ENCODE data around the gene PCAT6. TPM values are rescaled to one million over a fixed set of nuclear protein-coding genes. Genes with fewer than 3 reads are reported as not detected.

Gene PCAT6
- polyA plus RNA-seq (2013) = 2.7 TPM

GRCh38 chr1:202810615-202811295 is at the start of gene PCAT6:
Gene PCAT6, plus strand, starts transcription at chr1:202810954.
- H3K4me3 ChIP-seq (ENCODE audit: control insufficient read depth in 1 of 7, extremely low read depth in 1 of 7, insufficient read depth in 4 of 7, low read depth in 2 of 7, low read length in 6 of 7) = peak within 1 kb of the TSS; percentile 73 to 90 (median 85)
- peaks cover 8 to 36% (median 23%) of the 10 kb centered on the region in 4 experiments for H3K4me1 ChIP-seq (ENCODE audit: control extremely low read depth in 1 of 4, control insufficient read depth in 4 of 4, insufficient read depth in 4 of 4, low read length in 3 of 4)
- WGBS (ENCODE audit: insufficient coverage) = under 1% methylated on average over 49 of the region's 53 CpGs
- H3K27ac ChIP-seq (ENCODE audit: insufficient read depth in 1 of 2, low read depth in 1 of 2, low read length in 2 of 2, poor library complexity in 1 of 2, severe bottlenecking in 2 of 2) = peak within 1 kb of the TSS in 1 of 2 experiments; percentile 79
- H3K9me3 ChIP-seq (ENCODE audit: control extremely low read depth in 1 of 5, control insufficient read depth in 4 of 5, insufficient read depth in 2 of 5, low read depth in 1 of 5, low read length in 4 of 5) = no peaks in the 10 kb centered on the region
- peaks cover 0 to 4% (median 0%) of the 10 kb centered on the region in 5 experiments for H3K27me3 ChIP-seq (replicated peaks in 2 of 5; ENCODE audit: control insufficient read depth in 4 of 5, insufficient read depth in 5 of 5, low read length in 4 of 5)
- ChIA-PET POLR2A (interaction anchor here (0.6 to 1.0 kb wide), 5 partner anchors 14 to 158 kb away, joined by 3 to 4 read pairs (median 3); no protein-coding TSS in a partner anchor), CTCF (interaction anchor here (1.0 to 5.2 kb wide), 5 partner anchors 10 to 49 kb away, joined by 3 to 24 read pairs (median 4); no protein-coding TSS in a partner anchor)
- H3K36me3 ChIP-seq (ENCODE audit: control insufficient read depth in 4 of 4, insufficient read depth in 4 of 4, low read length in 3 of 4) = no peaks in the 10 kb centered on the region
- DNase-seq = peak; percentile 93 to 97 (median 95)

GRCh38 chr1:202762019-202762418 is 48.7 kb upstream of the PCAT6 start:
- H3K27ac ChIP-seq (ENCODE audit: insufficient read depth in 1 of 2, low read depth in 1 of 2, low read length in 2 of 2, poor library complexity in 1 of 2, severe bottlenecking in 2 of 2) = no peak overlapping the region
- no peaks in the 10 kb centered on the region for H3K27me3 ChIP-seq (replicated peaks in 2 of 5; ENCODE audit: control insufficient read depth in 4 of 5, insufficient read depth in 5 of 5, low read length in 4 of 5)
- ChIA-PET POLR2A (interaction anchor here (0.6 kb wide), 1 partner anchor 10 kb away, joined by 3 read pairs; no protein-coding TSS in a partner anchor), CTCF (interaction anchor here (0.6 to 3.4 kb wide), 6 partner anchors 11 to 403 kb away, joined by 3 to 17 read pairs (median 4); partner anchors contain the start of gene PCAT6)
- no peak for DNase-seq
- H3K4me3 ChIP-seq (ENCODE audit: control insufficient read depth in 1 of 7, extremely low read depth in 1 of 7, insufficient read depth in 4 of 7, low read depth in 2 of 7, low read length in 6 of 7) = no peak overlapping the region
- H3K36me3 ChIP-seq (ENCODE audit: control insufficient read depth in 4 of 4, insufficient read depth in 4 of 4, low read length in 3 of 4) = peaks cover 30 to 98% (median 55%) of the 10 kb centered on the region in 4 experiments
- H3K4me1 ChIP-seq (ENCODE audit: control extremely low read depth in 1 of 4, control insufficient read depth in 4 of 4, insufficient read depth in 4 of 4, low read length in 3 of 4) = no peaks in the 10 kb centered on the region
- no CpG with 5 or more reads among the region's 2 CpGs for WGBS (ENCODE audit: insufficient coverage)
- no peaks in the 10 kb centered on the region for H3K9me3 ChIP-seq (ENCODE audit: control extremely low read depth in 1 of 5, control insufficient read depth in 4 of 5, insufficient read depth in 2 of 5, low read depth in 1 of 5, low read length in 4 of 5)

GRCh38 chr1:202765721-202766120 is 45.0 kb upstream of the PCAT6 start:
- ChIA-PET CTCF (interaction anchor here (0.8 to 1.2 kb wide), 5 partner anchors 13 to 95 kb away, joined by 3 to 4 read pairs (median 3); no protein-coding TSS in a partner anchor), POLR2A (no interaction called here)
- no peak overlapping the region for H3K4me3 ChIP-seq (ENCODE audit: control insufficient read depth in 1 of 7, extremely low read depth in 1 of 7, insufficient read depth in 4 of 7, low read depth in 2 of 7, low read length in 6 of 7)
- H3K27ac ChIP-seq (ENCODE audit: insufficient read depth in 1 of 2, low read depth in 1 of 2, low read length in 2 of 2, poor library complexity in 1 of 2, severe bottlenecking in 2 of 2) = no peak overlapping the region
- WGBS (ENCODE audit: insufficient coverage) = 100% methylated on average over 1 of the region's 1 CpG
- no peaks in the 10 kb centered on the region for H3K9me3 ChIP-seq (ENCODE audit: control extremely low read depth in 1 of 5, control insufficient read depth in 4 of 5, insufficient read depth in 2 of 5, low read depth in 1 of 5, low read length in 4 of 5)
- peaks cover 25 to 88% (median 48%) of the 10 kb centered on the region in 4 experiments for H3K36me3 ChIP-seq (ENCODE audit: control insufficient read depth in 4 of 4, insufficient read depth in 4 of 4, low read length in 3 of 4)
- no peaks in the 10 kb centered on the region for H3K4me1 ChIP-seq (ENCODE audit: control extremely low read depth in 1 of 4, control insufficient read depth in 4 of 4, insufficient read depth in 4 of 4, low read length in 3 of 4)
- DNase-seq = no peak
- H3K27me3 ChIP-seq (replicated peaks in 2 of 5; ENCODE audit: control insufficient read depth in 4 of 5, insufficient read depth in 5 of 5, low read length in 4 of 5) = no peaks in the 10 kb centered on the region

- ChIA-PET POLR2A (no interaction called here), CTCF (interaction anchor here (0.9 to 1.4 kb wide), 2 partner anchors 11 to 55 kb away, joined by 3 to 6 read pairs; no protein-coding TSS in a partner anchor)
- no peak overlapping the region for H3K4me3 ChIP-seq (ENCODE audit: control insufficient read depth in 1 of 7, extremely low read depth in 1 of 7, insufficient read depth in 4 of 7, low read depth in 2 of 7, low read length in 6 of 7)
- no peaks in the 10 kb centered on the region for H3K4me1 ChIP-seq (ENCODE audit: control extremely low read depth in 1 of 4, control insufficient read depth in 4 of 4, insufficient read depth in 4 of 4, low read length in 3 of 4)
- DNase-seq = no peak
- no peak overlapping the region for H3K27ac ChIP-seq (ENCODE audit: insufficient read depth in 1 of 2, low read depth in 1 of 2, low read length in 2 of 2, poor library complexity in 1 of 2, severe bottlenecking in 2 of 2)
- WGBS (ENCODE audit: insufficient coverage) = no CpG with 5 or more reads among the region's 2 CpGs
- peaks cover 27 to 81% (median 48%) of the 10 kb centered on the region in 4 experiments for H3K36me3 ChIP-seq (ENCODE audit: control insufficient read depth in 4 of 4, insufficient read depth in 4 of 4, low read length in 3 of 4)
- H3K9me3 ChIP-seq (ENCODE audit: control extremely low read depth in 1 of 5, control insufficient read depth in 4 of 5, insufficient read depth in 2 of 5, low read depth in 1 of 5, low read length in 4 of 5) = no peaks in the 10 kb centered on the region
- no peaks in the 10 kb centered on the region for H3K27me3 ChIP-seq (replicated peaks in 2 of 5; ENCODE audit: control insufficient read depth in 4 of 5, insufficient read depth in 5 of 5, low read length in 4 of 5)
These were observed 40.6 kb upstream of the PCAT6 start for GRCh38 chr1:202770135-202770534.

GRCh38 chr1:202781180-202781579 is 29.6 kb upstream of the PCAT6 start:
- no CpG with 5 or more reads among the region's 4 CpGs for WGBS (ENCODE audit: insufficient coverage)
- H3K27ac ChIP-seq (ENCODE audit: insufficient read depth in 1 of 2, low read depth in 1 of 2, low read length in 2 of 2, poor library complexity in 1 of 2, severe bottlenecking in 2 of 2) = no peak overlapping the region
- peaks cover 0 to 8% (median 5%) of the 10 kb centered on the region in 4 experiments for H3K36me3 ChIP-seq (ENCODE audit: control insufficient read depth in 4 of 4, insufficient read depth in 4 of 4, low read length in 3 of 4)
- POLR2A ChIA-PET = interaction anchor here (0.8 to 1.2 kb wide), 2 partner anchors 18 to 27 kb away, joined by 3 read pairs; partner anchors contain the start of gene KDM5B
- no peaks in the 10 kb centered on the region for H3K9me3 ChIP-seq (ENCODE audit: control extremely low read depth in 1 of 5, control insufficient read depth in 4 of 5, insufficient read depth in 2 of 5, low read depth in 1 of 5, low read length in 4 of 5)
- H3K4me3 ChIP-seq (ENCODE audit: control insufficient read depth in 1 of 7, extremely low read depth in 1 of 7, insufficient read depth in 4 of 7, low read depth in 2 of 7, low read length in 6 of 7) = no peak overlapping the region
- no peak for DNase-seq
- CTCF ChIA-PET = interaction anchor here (0.9 to 3.8 kb wide), 11 partner anchors 9 to 218 kb away, joined by 3 to 21 read pairs (median 5); no protein-coding TSS in a partner anchor
- H3K27me3 ChIP-seq (replicated peaks in 2 of 5; ENCODE audit: control insufficient read depth in 4 of 5, insufficient read depth in 5 of 5, low read length in 4 of 5) = no peaks in the 10 kb centered on the region
- peaks cover 0 to 6% (median 4%) of the 10 kb centered on the region in 4 experiments for H3K4me1 ChIP-seq (ENCODE audit: control extremely low read depth in 1 of 4, control insufficient read depth in 4 of 4, insufficient read depth in 4 of 4, low read length in 3 of 4)

GRCh38 chr1:202786804-202787203 is 23.9 kb upstream of the PCAT6 start:
- ChIA-PET CTCF (interaction anchor here (0.9 to 2.9 kb wide), 3 partner anchors 14 to 67 kb away, joined by 3 to 9 read pairs (median 3); no protein-coding TSS in a partner anchor), POLR2A (no interaction called here)
- Histone ChIP-seq H3K27ac (ENCODE audit: insufficient read depth in 1 of 2, low read depth in 1 of 2, low read length in 2 of 2, poor library complexity in 1 of 2, severe bottlenecking in 2 of 2) (no peak overlapping the region), H3K4me3 (ENCODE audit: control insufficient read depth in 1 of 7, extremely low read depth in 1 of 7, insufficient read depth in 4 of 7, low read depth in 2 of 7, low read length in 6 of 7) (no peak overlapping the region), H3K9me3 (ENCODE audit: control extremely low read depth in 1 of 5, control insufficient read depth in 4 of 5, insufficient read depth in 2 of 5, low read depth in 1 of 5, low read length in 4 of 5) (no peaks in the 10 kb centered on the region), H3K36me3 (ENCODE audit: control insufficient read depth in 4 of 4, insufficient read depth in 4 of 4, low read length in 3 of 4) (peaks cover 0 to 5% (median 1%) of the 10 kb centered on the region in 4 experiments), H3K27me3 (replicated peaks in 2 of 5; ENCODE audit: control insufficient read depth in 4 of 5, insufficient read depth in 5 of 5, low read length in 4 of 5) (no peaks in the 10 kb centered on the region), H3K4me1 (ENCODE audit: control extremely low read depth in 1 of 4, control insufficient read depth in 4 of 4, insufficient read depth in 4 of 4, low read length in 3 of 4) (peaks cover 6 to 11% (median 7%) of the 10 kb centered on the region in 4 experiments)
- no peak for DNase-seq
- 90% methylated on average over 2 of the region's 4 CpGs for WGBS (ENCODE audit: insufficient coverage)

DNA sequence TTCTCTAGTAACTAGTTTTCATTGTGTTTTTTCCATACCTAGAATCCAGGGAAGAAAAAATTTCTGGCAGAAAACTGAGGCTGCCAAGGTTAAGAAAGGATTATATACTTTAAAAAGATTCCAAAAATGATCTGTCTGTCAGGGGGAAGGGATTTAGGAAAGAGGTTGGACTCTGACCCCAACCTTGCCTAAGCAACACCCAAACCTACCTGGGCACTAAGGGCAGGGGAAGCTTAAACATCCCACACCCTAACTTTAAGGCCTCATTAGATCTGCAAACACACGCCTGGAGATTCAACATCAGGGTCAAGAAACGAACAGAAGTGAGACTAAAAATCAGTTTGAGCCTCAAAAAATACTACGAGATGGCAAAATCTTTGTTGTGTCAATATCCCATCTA is 22.0 kb upstream of the PCAT6 start:
- no peak for DNase-seq
- Histone ChIP-seq H3K4me3 (ENCODE audit: control insufficient read depth in 1 of 7, extremely low read depth in 1 of 7, insufficient read depth in 4 of 7, low read depth in 2 of 7, low read length in 6 of 7) (no peak overlapping the region), H3K4me1 (ENCODE audit: control extremely low read depth in 1 of 4, control insufficient read depth in 4 of 4, insufficient read depth in 4 of 4, low read length in 3 of 4) (peaks cover 6 to 11% (median 6%) of the 10 kb centered on the region in 4 experiments), H3K36me3 (ENCODE audit: control insufficient read depth in 4 of 4, insufficient read depth in 4 of 4, low read length in 3 of 4) (peaks cover 0 to 5% (median 1%) of the 10 kb centered on the region in 4 experiments), H3K9me3 (ENCODE audit: control extremely low read depth in 1 of 5, control insufficient read depth in 4 of 5, insufficient read depth in 2 of 5, low read depth in 1 of 5, low read length in 4 of 5) (no peaks in the 10 kb centered on the region), H3K27ac (ENCODE audit: insufficient read depth in 1 of 2, low read depth in 1 of 2, low read length in 2 of 2, poor library complexity in 1 of 2, severe bottlenecking in 2 of 2) (no peak overlapping the region), H3K27me3 (replicated peaks in 2 of 5; ENCODE audit: control insufficient read depth in 4 of 5, insufficient read depth in 5 of 5, low read length in 4 of 5) (no peaks in the 10 kb centered on the region)
- ChIA-PET POLR2A (no interaction called here), CTCF (no interaction called here)
- 91% methylated on average over 2 of the region's 3 CpGs for WGBS (ENCODE audit: insufficient coverage)

All from common myeloid progenitor, CD34-positive (primary cell).